Left cardiac atrium (tissue), 2 donors: ENCODE data around the gene MMD. TPM values are rescaled to one million over a fixed set of nuclear protein-coding genes. Genes with fewer than 3 reads are reported as not detected.

Experiments
- total RNA-seq, 2 donors: library from RNA; stranded (reverse); fragmentation: NEBNext Ultra II Directional; extraction: Animal tissue kit (Norgen Biotek cat#: 25700); gene quantifications; one replicate each; pipeline ENCODE4 v1.2.1, GENCODE V29; 2021
- donor health status: DM: no; HTN: yes; CAD: no; lungs with severe emphysema.
- donor health status: DM: yes; HTN: yes; CAD: no.

The MMD gene
- total RNA-seq, 2 donors from 2014 or later: 26.8 to 29.1 TPM

Other genes starting within 250 kb of the MMD start
- 10 to 100 TPM; 36.7 to 36.8 TPM for gene HLF, start 156.9 kb downstream of the MMD start, total RNA-seq
- not detected for gene SMIM36, start 89.6 kb upstream of the MMD start, total RNA-seq